Testis (tissue), 2 donors: Measurements from ENCODE around the gene VDAC2.

Experiments
- CTCF ChIP-seq, 3 experiments: fragments of 450-650 bp in 2 of 3; fragments of 200-600 bp in 1 of 3; sonication (generic) in 1 of 3; IDR thresholded peaks; one replicate each; pipeline ENCODE4 v1.5.1; 2016 to 2019; ENCODE audit warnings: antibody characterized with exemption in 3 of 3, mild to moderate bottlenecking in 2 of 3, moderate library complexity in 1 of 3
- POLR2A ChIP-seq: fragments of 450-650 bp; IDR thresholded peaks from one replicate; pipeline ENCODE4 v1.6.1; 2017; ENCODE audit warnings: antibody characterized with exemption, mild to moderate bottlenecking, moderate library complexity

GRCh38 chr10:75180592-75180991, 30.0 kb upstream of the VDAC2 start:
- TF ChIP-seq CTCF (IDR thresholded peaks at IDR 0.05) (no peak), POLR2A (no peak)
